Fibroblast of peridontal ligament (primary cell): Measurements from ENCODE around the gene MAD1L1.

Experiments
- DNase-seq: peaks from one replicate; pipeline ENCODE4 v3.0.0-alpha.2; 2010; ENCODE audit errors: extremely low read depth

The MAD1L1 gene

DNA sequence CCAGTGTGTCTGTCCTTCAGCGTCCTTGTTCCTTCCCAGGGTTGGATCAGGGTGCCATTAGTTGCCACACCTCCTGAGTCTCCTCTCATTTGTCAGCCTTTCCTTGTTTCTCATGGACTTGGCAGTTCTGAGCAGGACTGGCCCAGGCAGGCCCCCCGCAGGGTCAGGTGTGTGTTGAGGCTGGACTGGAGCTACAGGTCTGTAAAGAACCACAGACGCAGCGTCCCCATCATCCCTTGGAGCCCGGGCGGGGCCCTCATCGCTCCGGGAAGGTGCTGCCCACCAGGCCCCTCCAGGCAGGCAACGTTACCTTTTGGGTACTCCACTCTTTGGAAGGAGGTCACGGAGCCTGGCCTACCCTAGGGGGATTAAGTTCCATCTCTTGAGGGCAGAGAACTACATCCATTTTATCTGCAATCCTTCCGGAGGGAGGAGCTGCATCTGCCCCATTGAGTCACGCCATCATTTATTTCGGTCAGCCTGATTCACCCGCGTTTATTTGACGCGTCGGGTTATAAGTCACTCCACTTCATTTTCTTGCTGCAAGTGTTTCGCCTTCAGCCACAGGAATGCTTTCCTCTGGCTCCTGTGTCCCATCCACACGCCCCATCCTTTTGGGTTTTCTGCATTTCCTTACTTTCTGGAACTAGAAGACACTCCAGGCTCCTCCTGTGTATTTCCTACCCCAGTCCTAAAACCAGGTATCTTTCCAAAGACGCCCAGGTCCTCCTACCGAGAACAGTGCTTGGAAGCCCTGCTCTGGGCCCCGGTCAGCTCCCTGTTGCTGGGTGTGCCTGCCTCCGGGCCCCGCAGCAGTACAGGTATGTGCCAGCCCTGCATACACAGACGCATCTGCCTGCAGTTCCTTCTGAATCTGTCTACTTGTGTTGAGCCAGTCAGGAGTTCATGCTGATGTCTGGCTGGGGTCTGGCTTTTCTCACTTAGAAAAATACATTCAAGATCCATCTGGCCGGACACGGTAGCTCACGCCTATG, 141.9 kb downstream of the MAD1L1 start:
- DNase-seq = no peak

DNA sequence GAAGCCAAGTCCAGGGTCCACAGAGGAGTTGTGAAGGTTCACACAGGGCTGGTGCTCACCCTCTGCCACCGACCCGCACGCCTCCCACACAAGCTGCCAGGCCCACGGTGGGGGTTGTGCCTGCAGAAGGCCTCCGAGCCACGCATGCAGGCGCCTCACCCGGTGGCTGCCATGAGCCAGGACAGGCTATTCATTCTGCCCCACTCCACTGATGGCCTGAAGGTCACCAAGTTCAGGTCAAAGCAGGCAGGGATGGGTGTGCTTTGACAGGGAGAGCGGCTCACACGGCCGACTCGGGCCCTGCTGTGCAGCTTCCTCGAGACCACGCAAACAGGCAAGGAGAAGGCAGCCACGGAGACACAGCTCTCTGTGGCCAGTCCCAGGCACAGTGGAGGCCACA, 143.9 kb downstream of the MAD1L1 start:
- DNase-seq = no peak

DNA sequence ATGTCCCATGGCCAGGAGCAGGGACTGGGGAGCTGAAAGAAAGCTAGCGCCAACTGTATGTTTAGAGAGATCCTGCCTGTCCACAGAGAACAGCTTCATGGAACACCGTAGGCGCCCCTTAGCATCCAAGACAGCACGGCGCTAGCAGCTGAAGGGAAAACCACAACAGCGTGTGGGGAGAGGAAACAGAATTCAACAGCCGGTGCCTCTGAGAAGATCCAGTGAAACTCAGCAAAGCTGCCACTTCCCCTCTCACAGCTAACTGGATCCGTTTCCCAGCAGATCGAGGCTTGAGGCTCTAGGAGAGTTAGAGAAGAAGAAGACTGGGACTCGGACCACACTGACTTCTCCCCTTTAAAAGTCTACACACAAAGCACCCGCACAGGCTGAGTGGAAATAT, 145.0 kb downstream of the MAD1L1 start:
- no peak for DNase-seq

DNA sequence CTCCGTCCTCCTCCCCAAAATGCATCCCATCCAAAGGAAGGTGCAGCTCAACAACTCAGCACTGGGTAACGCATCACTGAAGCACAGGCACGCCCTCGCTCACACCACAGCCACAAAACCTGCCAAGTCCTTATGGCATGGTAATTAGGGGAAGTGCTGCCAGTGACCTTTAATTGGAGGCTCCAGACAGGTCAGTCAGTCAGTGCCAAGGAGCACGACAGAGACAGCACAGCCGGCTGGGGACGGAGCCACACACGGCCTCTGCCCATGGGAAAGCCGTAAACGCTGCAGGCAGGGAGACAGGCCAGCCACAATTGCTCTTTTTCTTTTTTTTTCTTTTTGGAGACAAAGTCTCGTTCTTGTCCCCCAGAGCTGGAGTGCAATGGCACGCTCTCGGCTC, 146.5 kb downstream of the MAD1L1 start:
- no peak for DNase-seq

DNA sequence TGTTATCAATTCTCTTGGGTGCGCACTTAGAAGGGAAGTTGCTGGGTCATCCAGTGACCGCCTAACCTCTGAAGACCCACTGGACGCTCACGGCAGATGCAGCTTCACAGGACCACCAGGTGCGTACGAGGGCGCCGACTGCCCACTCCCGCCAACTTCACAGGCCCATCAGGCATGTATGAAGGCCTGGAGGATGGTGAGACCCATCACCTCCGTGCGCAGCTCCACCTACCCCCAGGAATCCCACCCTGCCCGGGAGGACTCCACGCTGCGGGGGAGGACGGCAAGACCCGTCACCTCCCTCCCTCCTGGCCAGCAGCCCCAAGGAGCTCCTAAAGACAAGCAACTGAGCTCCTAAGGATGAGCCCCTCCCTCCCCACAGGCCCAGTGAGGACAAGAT, 146.9 kb downstream of the MAD1L1 start:
- no peak for DNase-seq

DNA sequence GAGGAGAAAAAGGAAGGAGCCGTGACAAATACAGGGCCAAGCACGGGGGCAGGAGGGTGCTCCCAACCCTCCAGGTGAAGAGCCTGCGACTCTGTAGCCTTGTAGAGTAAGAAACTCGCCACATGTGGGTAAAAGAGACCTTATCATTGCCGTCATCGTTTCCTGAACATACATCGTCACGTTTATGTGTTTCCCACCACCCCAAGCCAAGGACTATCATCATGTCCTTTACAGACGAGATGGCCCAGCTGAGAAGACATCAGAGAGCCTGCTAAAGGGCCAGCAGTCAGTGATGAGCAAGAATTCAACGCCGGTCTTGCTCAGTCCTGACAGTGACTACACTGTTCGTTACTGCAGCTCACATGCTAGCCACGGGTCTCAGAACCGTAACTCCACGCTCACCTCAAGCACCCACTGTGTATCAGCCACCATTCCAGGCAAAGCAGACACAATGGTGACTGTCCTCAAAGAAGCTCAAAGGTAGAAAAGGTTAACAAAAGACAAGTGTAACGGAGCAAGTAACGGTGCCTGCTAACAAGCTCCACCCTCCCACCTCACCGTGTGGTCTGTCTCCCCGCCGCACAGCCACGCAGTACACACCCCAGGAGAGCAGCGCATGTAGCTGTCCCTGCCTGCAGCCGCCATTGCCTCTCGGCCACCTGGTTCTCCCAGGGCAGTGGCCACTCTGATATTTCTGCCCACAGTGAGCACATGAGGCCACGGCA, 147.8 kb downstream of the MAD1L1 start:
- DNase-seq = no peak

DNA sequence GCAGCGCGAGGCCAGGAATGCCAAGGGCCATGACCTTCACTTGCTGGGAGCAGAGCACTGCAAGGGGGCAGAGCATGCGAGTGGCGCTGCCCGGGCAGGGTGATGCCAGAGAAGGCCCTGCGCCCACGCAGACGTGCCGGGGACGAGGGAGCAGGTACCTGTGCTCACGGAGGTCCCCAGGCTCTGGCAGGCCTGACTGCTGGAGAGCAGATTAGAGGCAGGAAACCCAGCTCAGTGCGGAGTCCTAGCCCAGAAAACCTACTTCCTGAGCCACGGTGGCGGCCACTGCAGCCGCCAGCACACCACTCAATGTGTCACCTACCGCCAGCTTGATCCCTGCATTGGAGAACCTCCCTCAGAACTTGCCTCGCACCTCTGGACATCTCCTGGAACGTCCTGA, 148.4 kb downstream of the MAD1L1 start:
- DNase-seq = no peak

DNA sequence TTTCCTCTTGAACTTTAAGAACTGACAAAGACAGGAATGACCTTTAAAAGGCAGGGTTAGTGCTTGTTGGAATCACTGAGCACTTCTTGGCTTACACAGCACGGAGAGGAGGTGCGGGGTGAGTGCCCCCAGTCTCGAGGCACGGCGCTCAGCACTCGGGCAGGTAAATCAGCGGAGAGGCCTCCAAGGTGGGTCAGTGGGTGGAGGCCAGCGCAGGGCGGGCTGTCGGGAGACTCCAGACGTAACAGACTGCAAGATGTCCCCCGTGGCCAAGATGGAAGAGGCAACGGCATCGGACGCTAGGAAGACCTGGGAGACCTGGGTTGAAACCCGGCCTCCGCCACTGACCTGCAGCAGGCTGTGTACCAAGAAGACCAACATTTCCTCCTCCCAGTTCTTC, 149.4 kb downstream of the MAD1L1 start:
- DNase-seq = no peak

DNA sequence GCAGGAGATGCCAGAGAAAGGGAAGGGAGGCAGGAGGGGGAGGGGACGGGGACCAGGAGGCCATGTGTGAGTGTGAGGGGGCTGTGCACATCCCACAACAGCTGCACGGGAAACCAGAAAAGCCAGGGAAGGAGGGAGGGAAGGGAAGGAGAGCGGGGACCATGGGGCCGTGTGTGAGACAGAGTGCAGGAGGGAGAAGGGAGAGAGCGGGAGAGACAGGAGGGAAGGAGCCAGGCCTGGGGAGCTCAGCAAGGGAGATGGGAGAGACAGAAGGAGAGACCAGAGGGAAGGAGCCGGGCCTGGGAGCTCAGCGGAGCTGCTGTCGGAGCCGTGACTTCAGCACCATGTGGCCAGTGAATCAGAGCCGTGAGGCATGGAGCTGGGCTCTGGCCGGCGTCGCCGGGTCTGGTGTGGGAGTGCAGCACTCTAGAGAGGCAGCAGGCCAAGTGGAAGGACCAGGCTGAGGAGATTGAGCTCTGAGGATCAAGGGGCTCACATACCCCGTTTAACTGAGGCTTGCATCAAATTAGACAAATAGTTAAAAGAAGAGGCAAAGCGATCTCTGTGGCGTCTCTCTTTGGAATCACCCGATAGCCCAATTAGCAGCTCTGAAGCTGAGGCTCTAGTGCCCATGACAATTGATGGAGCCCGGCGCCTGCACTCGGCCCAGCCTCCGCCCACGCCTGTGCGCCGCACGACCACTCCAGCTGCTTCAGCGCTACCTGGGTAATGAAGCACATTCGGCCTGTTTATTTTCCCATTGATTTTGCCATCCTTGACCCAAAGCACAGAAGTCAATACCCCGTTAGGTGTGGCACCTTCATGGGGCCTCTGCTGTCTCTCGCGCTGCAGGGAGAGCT, 150.4 kb downstream of the MAD1L1 start:
- peak; percentile 59 for DNase-seq

DNA sequence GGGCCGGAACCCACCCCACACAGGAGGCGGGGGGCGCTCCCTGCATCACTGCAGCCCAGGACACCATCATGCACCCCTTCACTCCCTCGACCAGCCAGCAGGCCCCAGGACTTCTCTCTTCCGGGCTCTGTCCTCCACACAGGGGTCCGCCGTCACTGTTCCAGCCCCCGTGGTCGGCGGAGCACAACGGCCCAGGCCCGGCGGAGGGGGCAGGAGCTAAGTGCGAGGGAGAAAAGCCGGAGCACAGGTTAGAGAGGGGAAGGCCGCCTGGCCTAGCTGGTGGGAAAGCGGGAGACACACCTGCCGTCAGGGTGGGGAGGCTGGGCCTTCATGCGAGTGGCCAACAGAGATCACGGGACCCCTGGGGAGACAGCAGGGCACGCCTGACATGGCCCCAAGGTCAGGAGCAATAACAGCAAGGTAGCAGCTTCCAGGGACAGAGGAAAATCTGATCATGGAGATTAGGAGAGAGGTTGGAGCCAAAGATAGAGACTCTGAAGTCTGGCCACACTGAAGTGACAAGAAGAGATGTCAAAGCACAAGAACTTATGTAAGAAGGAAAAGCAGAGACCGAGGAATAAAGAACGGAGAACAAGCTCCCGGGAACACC, 151.1 kb downstream of the MAD1L1 start:
- DNase-seq = no peak

DNA sequence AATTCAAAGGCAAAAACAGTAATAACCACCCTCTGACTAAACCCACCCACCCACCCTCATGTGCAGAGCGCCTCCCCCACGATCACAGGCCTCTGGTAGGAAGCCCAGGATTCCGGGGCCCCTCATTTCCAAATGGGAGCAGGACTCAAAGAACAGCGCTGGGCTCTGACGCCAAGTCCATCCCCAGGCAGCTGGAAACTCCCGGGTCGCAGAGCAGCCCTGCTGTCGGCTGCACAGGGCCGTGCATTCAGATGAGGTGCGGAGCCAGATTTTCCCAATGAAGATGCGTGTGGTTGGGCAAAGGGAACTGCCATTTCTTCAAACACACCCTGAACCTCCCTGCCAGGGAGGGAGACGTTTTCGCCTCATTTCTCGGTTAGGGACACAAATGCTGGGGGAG, 152.3 kb downstream of the MAD1L1 start:
- no peak for DNase-seq

DNA sequence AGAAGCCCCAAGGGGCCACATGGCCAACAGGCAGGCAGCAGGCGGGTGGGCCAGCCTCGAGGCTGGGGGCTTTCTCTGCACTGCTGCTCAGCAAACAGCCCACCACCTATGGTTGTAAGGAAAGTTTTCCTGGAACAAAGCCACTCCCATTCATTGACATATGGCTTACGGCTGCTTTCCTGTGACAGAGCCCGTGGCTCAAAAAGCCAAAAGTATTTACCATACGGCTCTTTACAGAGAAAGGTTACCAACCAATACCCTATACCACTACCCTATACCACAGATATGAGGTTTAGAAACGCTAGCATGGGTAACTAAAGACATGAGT, 152.7 kb downstream of the MAD1L1 start:
- DNase-seq = no peak

DNA sequence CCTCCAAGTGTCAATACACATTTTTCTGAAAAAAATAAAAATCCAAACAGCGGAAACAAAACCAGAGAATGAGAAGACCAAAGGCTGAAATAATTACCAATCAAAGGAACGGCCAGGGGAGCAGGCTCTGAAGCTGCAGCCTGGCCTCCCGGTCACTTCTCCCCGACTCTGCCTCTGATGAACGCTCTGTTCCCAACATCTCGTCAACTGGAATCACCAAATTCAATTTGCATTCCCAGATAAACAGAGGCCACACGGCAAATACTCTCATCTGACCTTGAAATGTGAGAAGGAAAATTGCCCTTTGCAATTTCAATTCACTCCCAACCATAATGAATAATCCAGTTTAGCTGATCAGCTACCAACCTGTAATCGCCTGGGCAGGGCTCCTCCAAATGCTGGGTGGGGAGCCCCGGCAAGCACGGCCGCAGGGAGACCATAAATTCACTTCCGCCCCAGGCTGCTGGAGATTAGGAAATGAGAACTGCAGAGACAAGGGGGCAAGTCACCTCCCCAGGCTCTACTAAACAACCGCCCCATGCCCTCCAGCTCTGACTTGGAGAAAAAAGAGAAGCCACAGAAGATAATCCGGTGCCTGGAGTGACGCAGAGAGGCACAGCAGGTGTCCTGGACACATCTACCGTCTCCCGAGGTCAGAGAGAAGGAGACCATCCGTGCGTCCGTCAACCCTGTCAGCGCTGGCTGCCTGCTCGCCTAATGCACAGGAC, 153.2 kb downstream of the MAD1L1 start:
- no peak for DNase-seq

DNA sequence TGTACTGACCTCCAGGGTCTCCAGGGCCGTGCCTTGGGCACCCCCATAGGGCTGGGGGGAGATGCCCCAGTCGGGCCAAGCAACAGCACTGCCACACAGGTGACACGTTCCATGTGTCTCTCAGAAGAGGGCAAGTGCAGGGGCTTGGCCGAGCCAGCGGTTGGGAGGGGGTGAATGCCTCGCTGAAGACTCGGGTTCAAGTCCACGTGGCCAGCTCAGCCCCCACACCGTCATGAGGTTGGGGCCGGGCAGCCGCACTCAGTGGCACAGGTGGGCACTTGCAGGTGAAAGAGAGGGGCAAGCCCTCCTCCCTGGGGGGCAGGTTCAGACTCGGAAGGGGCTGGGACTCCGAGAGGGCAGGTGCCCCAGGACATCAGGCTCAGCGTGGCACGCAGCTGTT, 153.8 kb downstream of the MAD1L1 start:
- no peak for DNase-seq

DNA sequence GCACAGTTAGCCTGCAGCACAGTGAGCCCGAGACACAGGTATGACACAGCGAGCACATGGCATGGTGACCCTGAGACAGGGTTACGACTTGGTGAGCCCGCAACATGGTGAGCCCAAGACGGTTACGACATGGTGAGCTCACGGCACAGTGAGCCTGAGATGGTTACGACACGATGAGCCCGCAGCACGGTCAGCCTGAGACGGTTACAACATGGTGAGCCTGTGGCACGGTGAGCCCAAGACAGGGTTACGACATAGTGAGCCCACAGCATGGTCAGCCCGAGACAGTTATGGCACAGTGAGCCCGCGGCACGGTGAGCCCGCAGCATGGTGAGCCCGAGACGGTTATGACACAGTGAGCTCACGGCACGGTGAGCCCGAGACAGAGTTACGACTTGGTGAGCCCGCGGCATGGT, 156.1 kb downstream of the MAD1L1 start:
- DNase-seq = no peak

DNA sequence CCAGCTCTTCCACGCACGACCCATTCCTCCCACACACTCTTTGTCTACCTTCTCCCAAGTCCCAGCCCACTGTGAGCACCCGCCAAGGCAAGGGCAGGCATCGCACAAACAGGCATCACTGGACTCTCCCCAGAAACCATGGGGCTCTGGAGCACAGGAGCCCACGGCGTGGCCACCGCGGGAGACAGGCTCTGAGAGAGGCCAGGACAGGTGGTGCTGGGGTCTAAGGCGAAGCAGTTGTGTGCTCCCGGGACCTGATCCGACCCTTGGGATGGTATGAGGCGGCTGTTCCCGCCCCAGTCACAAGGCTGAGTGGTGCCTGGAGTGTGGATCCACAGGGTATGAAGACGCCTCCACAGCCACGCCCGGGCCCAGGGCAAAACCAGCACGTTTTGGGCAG, 156.9 kb downstream of the MAD1L1 start:
- no peak for DNase-seq

DNA sequence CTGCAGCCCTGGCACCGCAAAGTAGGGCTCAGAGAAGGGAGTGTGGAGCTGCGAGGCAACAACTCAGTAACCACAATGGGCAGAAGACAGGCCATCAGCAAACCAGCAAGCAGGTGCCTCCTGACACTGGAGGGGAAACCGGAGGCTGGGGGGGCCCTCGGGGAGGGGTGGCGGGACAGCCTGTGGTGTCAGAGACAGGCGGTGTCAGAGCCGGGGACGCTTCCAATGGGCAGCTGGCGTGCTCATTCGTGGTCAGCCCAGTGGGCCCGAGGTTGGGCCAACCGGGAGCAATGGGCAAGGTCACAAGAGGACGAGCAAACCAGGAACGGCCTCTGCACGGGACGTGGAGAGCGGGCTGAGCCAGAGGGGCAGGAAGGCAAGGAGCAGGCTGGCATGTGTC, 158.1 kb downstream of the MAD1L1 start:
- no peak for DNase-seq

DNA sequence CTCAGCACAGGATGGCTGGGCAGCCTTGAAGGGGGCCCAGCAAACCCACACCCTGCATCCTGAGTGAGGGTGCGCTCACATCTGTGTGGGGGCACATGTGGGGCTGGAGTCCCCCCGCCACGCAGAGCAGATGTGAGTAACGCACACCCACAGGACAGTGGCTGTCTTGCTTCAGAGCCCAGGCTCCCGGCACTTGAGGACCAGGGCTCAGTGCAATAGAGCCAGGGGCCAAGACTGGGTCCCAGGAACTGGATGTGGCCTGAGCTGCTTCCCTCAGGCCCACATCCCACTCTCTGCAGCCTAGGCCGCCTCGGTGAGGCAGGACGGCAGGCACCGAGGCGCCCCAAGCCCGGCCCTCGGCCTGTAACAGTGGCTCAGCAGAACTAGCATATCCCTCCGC, 159.9 kb downstream of the MAD1L1 start:
- no peak for DNase-seq

DNA sequence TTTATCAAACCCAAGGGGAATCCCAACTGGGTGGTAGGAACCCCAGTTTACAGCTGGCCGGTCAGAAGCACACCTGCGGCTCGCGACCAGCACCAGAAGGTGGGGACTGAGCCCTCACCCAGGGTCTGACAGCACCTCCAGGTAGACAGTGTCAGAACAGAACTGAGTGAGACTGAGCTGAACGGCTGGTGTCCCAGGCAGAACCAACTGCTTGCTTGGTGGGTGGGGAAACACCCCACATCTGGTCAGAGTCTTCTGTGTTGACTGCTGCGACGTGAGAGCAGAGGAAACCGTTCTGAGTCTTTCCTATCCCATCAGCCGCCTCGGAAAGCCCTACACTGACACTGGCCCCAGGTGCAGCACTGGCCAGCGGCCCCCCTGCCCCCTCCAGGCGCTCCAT, 160.7 kb downstream of the MAD1L1 start:
- DNase-seq = no peak

DNA sequence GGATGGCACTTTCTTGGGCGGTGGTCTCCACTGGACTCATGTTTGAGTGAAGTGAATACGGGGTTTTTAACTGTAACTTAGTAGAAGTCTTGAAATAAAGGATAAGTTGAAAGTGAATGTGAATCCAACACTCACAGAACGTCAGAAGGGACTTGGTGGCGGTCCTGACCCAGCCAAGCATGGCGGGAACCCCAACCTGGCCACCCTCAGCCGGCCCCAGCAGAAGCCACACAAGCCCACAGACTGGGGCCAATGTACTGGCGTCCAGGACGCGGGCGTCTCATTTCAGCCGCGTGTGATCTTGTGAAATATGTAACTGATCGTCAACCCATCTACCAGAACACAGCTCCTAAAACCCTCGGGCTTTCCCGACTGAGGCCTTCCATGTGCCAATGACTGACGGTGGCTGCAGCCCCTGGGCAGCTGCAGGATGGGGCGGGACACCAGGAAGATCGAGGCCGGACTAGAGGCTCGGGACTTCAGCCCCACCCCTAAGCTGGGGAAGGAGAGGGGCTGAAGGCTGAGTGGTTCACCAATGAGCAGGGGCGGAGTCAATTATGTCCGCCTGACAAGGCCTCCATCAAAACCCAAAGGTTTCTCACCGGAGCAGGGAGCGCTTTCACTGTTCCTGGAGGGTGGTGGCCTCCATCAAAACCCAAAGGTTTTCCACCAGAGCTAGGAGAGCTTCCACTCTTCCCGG, 161.5 kb downstream of the MAD1L1 start:
- DNase-seq = no peak
